A673 (cell line): ENCODE measurements around the gene ZNF23. TPM values are rescaled to one million over a fixed set of nuclear protein-coding genes. Genes with fewer than 3 reads are reported as not detected.

Experiments used
- BruUV-seq: library from RNA; stranded (reverse); fragments of 400-500 nt; replicated peaks from 2 replicates; lab custom pipeline; 2021; lab: Mats Ljungman, UMichigan
- CTCF ChIA-PET: fragments of 300-600 bp; sonication (Branson Sonifier 250); formaldehyde crosslinking; loops from one replicate; lab custom pipeline; 2022; ENCODE audit warnings: antibody characterized with exemption; lab: Charles Lee
- POLR2A ChIA-PET: fragments of 300-600 bp; sonication (Branson Sonifier 250); formaldehyde crosslinking; loops from one replicate; lab custom pipeline; 2022; ENCODE audit warnings: antibody characterized with exemption; ENCODE audit not compliant: low non-redundant PET; lab: Charles Lee
- DNase-seq: peaks from one replicate; pipeline ENCODE4 v3.0.0-alpha.2; 2015; ENCODE audit warnings: low spot score
- H3K27ac ChIP-seq: fragments of 200-600 bp; sonication (generic); 2 replicates; pipeline ENCODE4 v1.5.1; 2016; ENCODE audit warnings: mixed run types, low read depth, mild to moderate bottlenecking, mixed read lengths, antibody characterized with exemption, low read length; ENCODE audit not compliant: poor library complexity, severe bottlenecking
- H3K27me3 ChIP-seq: fragments of 200-600 bp; sonication (generic); replicated peaks from 2 replicates; pipeline ENCODE4 v1.6.1; 2017; ENCODE audit warnings: mixed run types, low read depth, mild to moderate bottlenecking, mixed read lengths, antibody characterized with exemption, low read length; ENCODE audit not compliant: insufficient read depth, poor library complexity
- H3K36me3 ChIP-seq: fragments of 200-600 bp; sonication (generic); 2 replicates; pipeline ENCODE4 v1.6.1; 2016; ENCODE audit warnings: mixed run types, mild to moderate bottlenecking, mixed read lengths, antibody characterized with exemption, low read length; ENCODE audit not compliant: insufficient read depth, poor library complexity, severe bottlenecking
- H3K4me1 ChIP-seq: fragments of 200-600 bp; sonication (generic); 2 replicates; pipeline ENCODE4 v1.6.1; 2017; ENCODE audit warnings: mixed run types, mild to moderate bottlenecking, mixed read lengths, antibody characterized with exemption, low read length; ENCODE audit not compliant: insufficient read depth, poor library complexity, severe bottlenecking
- H3K4me3 ChIP-seq: fragments of 200-600 bp; sonication (generic); 2 replicates; pipeline ENCODE4 v1.5.1; 2016; ENCODE audit warnings: low read depth, mixed run types, mild to moderate bottlenecking, mixed read lengths, low read length; ENCODE audit not compliant: poor library complexity, severe bottlenecking
- H3K9me3 ChIP-seq: fragments of 200-600 bp; sonication (generic); 2 replicates; pipeline ENCODE4 v1.6.1; 2016; ENCODE audit warnings: mixed run types, low read depth, mild to moderate bottlenecking, mixed read lengths, antibody characterized with exemption, low read length; ENCODE audit not compliant: poor library complexity, severe bottlenecking
- CTCF ChIP-seq: fragments of 300-800, 200-600 bp; sonication (generic); conservative IDR thresholded peaks from 2 replicates; pipeline ENCODE4 v1.5.1; 2017; ENCODE audit warnings: low read depth, mild to moderate bottlenecking, antibody characterized with exemption, low read length, moderate library complexity, mixed read lengths
- EZH2 ChIP-seq: fragments of 200-600 bp; sonication (generic); IDR thresholded peaks from 2 replicates; pipeline ENCODE4 v1.6.1; 2017; ENCODE audit warnings: borderline replicate concordance, low read depth, mild to moderate bottlenecking, mixed read lengths, antibody characterized with exemption, low read length; ENCODE audit not compliant: poor library complexity, severe bottlenecking
- intact Hi-C: fragments of 100-400 bp; cut with micrococcal nuclease; formaldehyde crosslinking; loops from one replicate; pipeline ENCODE4 v1.10.0; 2022; ENCODE audit not compliant: unreplicated experiment
- total RNA-seq: library from RNA; stranded (reverse); gene quantifications from 2 replicates; pipeline ENCODE4 v1.2.3, GENCODE V29; 2021

ZNF23 gene
- total RNA-seq, 1 experiment from 2014 or later: 10.2 TPM

DNA sequence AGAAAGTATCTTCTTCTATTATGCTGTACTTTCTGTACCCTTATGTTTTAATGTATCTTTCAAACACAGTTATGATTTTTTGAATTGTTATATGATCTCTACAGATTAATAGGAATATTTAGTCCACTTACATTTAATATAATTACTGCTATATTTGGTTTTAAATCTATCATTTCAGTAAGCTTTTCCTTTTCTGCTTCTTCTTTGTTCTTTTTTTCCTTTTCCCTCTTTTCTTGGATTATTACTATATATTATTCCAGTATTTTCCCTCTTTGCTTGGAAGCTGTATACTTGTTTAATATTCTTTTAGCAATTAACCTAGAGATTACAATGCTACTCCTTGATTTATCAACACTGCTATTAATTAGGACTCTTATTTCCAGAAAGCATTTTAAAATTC, 33.7 kb downstream of the ZNF23 start:
- Histone ChIP-seq H3K9me3 (no peaks in the 10 kb centered on the region), H3K36me3 (no peaks in the 10 kb centered on the region), H3K27ac (no peak overlapping the region), H3K4me1 (no peaks in the 10 kb centered on the region), H3K27me3 (peaks cover 65% of the 10 kb centered on the region), H3K4me3 (no peak overlapping the region)
- DNase-seq: no peak
- CTCF ChIA-PET: interaction anchor here (0.7 kb wide), 1 partner anchor 156 kb away, joined by 3 read pairs; no protein-coding TSS in a partner anchor
- POLR2A ChIA-PET: no interaction called here
- no TSS peak for BruUV-seq
- intact Hi-C loops: no loop called here
- no peak for TF ChIP-seq CTCF
- TF ChIP-seq EZH2: no peak

DNA sequence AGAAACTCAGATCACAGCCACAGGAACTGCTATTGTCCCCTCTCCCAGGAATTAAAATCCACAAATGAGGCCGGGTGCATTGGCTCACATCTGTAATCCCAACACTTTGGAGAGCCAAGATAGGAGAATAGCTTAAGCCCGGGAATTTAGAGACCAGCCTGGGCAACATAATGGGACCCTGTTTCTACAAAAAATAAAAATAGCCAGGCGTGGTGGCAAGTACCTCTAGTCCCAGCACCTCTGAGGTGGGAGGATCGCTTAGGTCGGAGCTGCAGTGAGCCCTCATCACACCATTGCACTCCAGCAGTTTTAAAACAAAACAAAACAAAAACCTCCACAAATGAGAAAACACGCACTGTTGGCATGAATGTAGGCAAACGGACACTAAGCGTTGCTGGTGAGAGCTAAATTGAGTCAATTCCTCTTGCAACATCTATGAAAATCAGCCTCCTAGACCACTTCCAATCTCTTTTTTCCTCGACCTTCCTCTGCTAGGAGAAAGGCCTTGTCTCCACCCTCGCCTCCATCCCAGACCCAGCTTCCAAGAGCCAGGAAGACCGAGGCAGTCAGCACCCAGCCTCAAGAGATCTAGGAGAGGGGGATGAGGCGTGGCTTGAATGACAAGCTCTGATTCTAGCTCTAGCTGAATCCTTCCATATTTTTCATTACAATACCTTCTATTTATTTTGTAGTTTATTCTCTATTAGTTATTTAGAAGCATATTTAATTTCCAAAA, 35.0 kb downstream of the ZNF23 start:
- H3K36me3 ChIP-seq: no peaks in the 10 kb centered on the region
- intact Hi-C loops: no loop called here
- H3K4me1 ChIP-seq: no peaks in the 10 kb centered on the region
- no TSS peak for BruUV-seq
- no peaks in the 10 kb centered on the region for H3K9me3 ChIP-seq
- no peak overlapping the region for H3K4me3 ChIP-seq
- CTCF ChIA-PET: no interaction called here
- TF ChIP-seq EZH2 (no peak), CTCF (no peak)
- POLR2A ChIA-PET: no interaction called here
- peaks cover 72% of the 10 kb centered on the region for H3K27me3 ChIP-seq
- no peak for DNase-seq
- H3K27ac ChIP-seq: no peak overlapping the region

GRCh38 chr16:71426069-71426879, 35.8 kb downstream of the ZNF23 start:
- TF ChIP-seq CTCF (no peak), EZH2 (no peak)
- ChIA-PET POLR2A (no interaction called here), CTCF (no interaction called here)
- peak overlapping the region; percentile 26 for H3K4me3 ChIP-seq
- H3K27ac ChIP-seq: no peak overlapping the region
- no peaks in the 10 kb centered on the region for H3K4me1 ChIP-seq
- intact Hi-C loops: no loop called here
- H3K27me3 ChIP-seq: peaks cover 70% of the 10 kb centered on the region
- no peaks in the 10 kb centered on the region for H3K9me3 ChIP-seq
- BruUV-seq: no TSS peak
- DNase-seq: peak; percentile 80
- no peaks in the 10 kb centered on the region for H3K36me3 ChIP-seq
